OCI-LY7 (cell line): ENCODE measurements around the gene DCLRE1B. TPM values are rescaled to one million over a fixed set of nuclear protein-coding genes. Genes with fewer than 3 reads are reported as not detected.

Experiments
- BruUV-seq: library from RNA; stranded (reverse); fragments of 400-500 nt; replicated peaks from 2 replicates; lab custom pipeline; 2021; lab: Mats Ljungman, UMichigan
- CTCF ChIA-PET: fragments of 300-600 bp; sonication (Branson Sonifier 250); formaldehyde crosslinking; loops from one replicate; lab custom pipeline; 2022; ENCODE audit warnings: antibody characterized with exemption; ENCODE audit not compliant: unreplicated experiment; lab: Charles Lee
- POLR2A ChIA-PET: fragments of 300-600 bp; sonication (Branson Sonifier 250); formaldehyde crosslinking; loops from one replicate; lab custom pipeline; 2022; ENCODE audit warnings: antibody characterized with exemption; lab: Charles Lee
- DNase-seq: peaks from one replicate; pipeline ENCODE4 v3.0.0-alpha.2; 2015; ENCODE audit warnings: low spot score
- H2AFZ ChIP-seq: fragments of 200-600 bp; sonication (generic), shearing (Covaris generic); 2 replicates; pipeline ENCODE4 v1.6.1; 2014; ENCODE audit warnings: mild to moderate bottlenecking, antibody characterized with exemption, low read length, moderate library complexity
- H3K27ac ChIP-seq: fragments of 200-600 bp; sonication (generic); 2 replicates; pipeline ENCODE4 v1.5.1; 2014; ENCODE audit warnings: mixed run types, low read depth, mild to moderate bottlenecking, moderate library complexity, low read length, inconsistent platforms; ENCODE audit not compliant: poor library complexity, severe bottlenecking
- H3K36me3 ChIP-seq: fragments of 200-600 bp; sonication (generic); 2 replicates; pipeline ENCODE4 v1.6.1; 2014; ENCODE audit warnings: mild to moderate bottlenecking, antibody characterized with exemption, low read length, moderate library complexity, mixed read lengths; ENCODE audit not compliant: insufficient read depth
- H3K4me1 ChIP-seq: fragments of 200-600 bp; sonication (generic); 2 replicates; pipeline ENCODE4 v1.5.1; 2014; ENCODE audit warnings: mild to moderate bottlenecking, low read length; ENCODE audit not compliant: insufficient read depth, poor library complexity, severe bottlenecking
- H3K4me2 ChIP-seq: fragments of 200-600 bp; sonication (generic); 2 replicates; pipeline ENCODE4 v1.6.1; 2014; ENCODE audit warnings: mild to moderate bottlenecking, low read length
- H3K4me3 ChIP-seq: fragments of 200-600 bp; sonication (generic); 2 replicates; pipeline ENCODE4 v1.5.1; 2014; ENCODE audit warnings: mild to moderate bottlenecking, low read depth, low read length; ENCODE audit not compliant: poor library complexity, severe bottlenecking
- H3K79me2 ChIP-seq: fragments of 200-600 bp; sonication (generic); 2 replicates; pipeline ENCODE4 v1.6.1; 2016; ENCODE audit warnings: low read depth, mild to moderate bottlenecking, low read length, moderate library complexity, mixed read lengths; ENCODE audit not compliant: insufficient read depth
- H3K9me2 ChIP-seq: fragments of 200-600 bp; sonication (generic); 2 replicates; pipeline ENCODE4 v1.6.1; 2016; ENCODE audit warnings: mild to moderate bottlenecking, low read length, mixed read lengths; ENCODE audit not compliant: insufficient read depth
- H3K9me3 ChIP-seq: fragments of 200-600 bp; sonication (generic); 2 replicates; pipeline ENCODE4 v1.6.1; 2014; ENCODE audit warnings: mild to moderate bottlenecking, mixed run types, low read length, mixed read lengths
- H4K20me1 ChIP-seq: fragments of 200-600 bp; sonication (generic); 2 replicates; pipeline ENCODE4 v1.6.1; 2014; ENCODE audit warnings: mild to moderate bottlenecking, antibody characterized with exemption, low read length, moderate library complexity, mixed read lengths; ENCODE audit not compliant: insufficient read depth
- EZH2phosphoT487 ChIP-seq: fragments of 200-600 bp; sonication (generic); IDR thresholded peaks from 2 replicates; pipeline ENCODE4 v1.6.1; 2018; ENCODE audit warnings: low read depth, borderline replicate concordance, mild to moderate bottlenecking, mixed run types, antibody characterized with exemption, low read length, moderate library complexity, mixed read lengths
- intact Hi-C: fragments of 100-400 bp; cut with micrococcal nuclease; formaldehyde crosslinking; loops from one replicate; pipeline ENCODE4 v1.10.0; 2022; ENCODE audit not compliant: unreplicated experiment
- total RNA-seq, 2 experiments: library from RNA; depleted of rRNA in 1 of 2; stranded (reverse); fragments of >200 nt in 1 of 2; shearing (Covaris generic) in 1 of 2; gene quantifications; 2 replicates each; pipeline ENCODE4 v1.2.3, GENCODE V29; 2014 to 2022
- TF ChIP-seq, protein P1 (sequence below): fragments of 200-600 bp; sonication (generic); conservative IDR thresholded peaks from 2 replicates; pipeline ENCODE4 v1.5.1; 2014; ENCODE audit warnings: mild to moderate bottlenecking, antibody characterized with exemption, low read length, moderate library complexity, mixed read lengths

The DCLRE1B gene
- total RNA-seq, 2 experiments from 2014 or later, result 17.3 to 20.8 TPM

DNA sequence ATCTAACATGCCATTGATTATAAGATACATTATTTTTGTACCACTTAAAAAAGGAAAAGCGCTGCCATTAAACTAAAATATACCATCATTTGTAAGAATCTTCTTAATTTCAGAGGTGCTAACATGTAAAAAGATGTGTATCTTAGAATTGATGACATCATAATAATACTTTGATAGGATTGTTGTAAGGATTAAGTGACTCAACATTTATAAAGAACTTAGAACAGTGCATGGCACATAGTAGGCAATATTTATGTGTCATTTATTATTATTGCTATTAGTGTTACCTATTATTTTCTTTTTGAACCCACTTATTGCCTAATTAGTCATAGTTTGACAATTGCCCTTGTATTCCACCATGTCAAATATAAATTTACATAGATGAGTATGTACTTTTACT lies 45.8 kb downstream of the DCLRE1B start:
- Histone ChIP-seq H3K27ac (no peak overlapping the region), H4K20me1 (no peaks in the 10 kb centered on the region), H3K79me2 (peaks cover 75% of the 10 kb centered on the region), H3K4me1 (peaks cover 34% of the 10 kb centered on the region), H3K9me2 (no peaks in the 10 kb centered on the region), H2AFZ (no peak overlapping the region), H3K9me3 (no peaks in the 10 kb centered on the region), H3K4me3 (no peak overlapping the region), H3K4me2 (no peak overlapping the region), H3K36me3 (peaks cover 49% of the 10 kb centered on the region)
- CTCF ChIA-PET, result interaction anchor here (0.6 kb wide), 1 partner anchor 20 kb away, joined by 3 read pairs; no protein-coding TSS in a partner anchor
- intact Hi-C loops, result no loop called here
- no peak for TF ChIP-seq EZH2phosphoT487
- TF ChIP-seq, protein P1, sequence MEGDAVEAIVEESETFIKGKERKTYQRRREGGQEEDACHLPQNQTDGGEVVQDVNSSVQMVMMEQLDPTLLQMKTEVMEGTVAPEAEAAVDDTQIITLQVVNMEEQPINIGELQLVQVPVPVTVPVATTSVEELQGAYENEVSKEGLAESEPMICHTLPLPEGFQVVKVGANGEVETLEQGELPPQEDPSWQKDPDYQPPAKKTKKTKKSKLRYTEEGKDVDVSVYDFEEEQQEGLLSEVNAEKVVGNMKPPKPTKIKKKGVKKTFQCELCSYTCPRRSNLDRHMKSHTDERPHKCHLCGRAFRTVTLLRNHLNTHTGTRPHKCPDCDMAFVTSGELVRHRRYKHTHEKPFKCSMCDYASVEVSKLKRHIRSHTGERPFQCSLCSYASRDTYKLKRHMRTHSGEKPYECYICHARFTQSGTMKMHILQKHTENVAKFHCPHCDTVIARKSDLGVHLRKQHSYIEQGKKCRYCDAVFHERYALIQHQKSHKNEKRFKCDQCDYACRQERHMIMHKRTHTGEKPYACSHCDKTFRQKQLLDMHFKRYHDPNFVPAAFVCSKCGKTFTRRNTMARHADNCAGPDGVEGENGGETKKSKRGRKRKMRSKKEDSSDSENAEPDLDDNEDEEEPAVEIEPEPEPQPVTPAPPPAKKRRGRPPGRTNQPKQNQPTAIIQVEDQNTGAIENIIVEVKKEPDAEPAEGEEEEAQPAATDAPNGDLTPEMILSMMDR, result no peak
- no peak for DNase-seq
- BruUV-seq, result no TSS peak
- POLR2A ChIA-PET, result interaction anchor here (2.0 kb wide), 2 partner anchors 10 to 12 kb away, joined by 6 to 13 read pairs; no protein-coding TSS in a partner anchor

DNA sequence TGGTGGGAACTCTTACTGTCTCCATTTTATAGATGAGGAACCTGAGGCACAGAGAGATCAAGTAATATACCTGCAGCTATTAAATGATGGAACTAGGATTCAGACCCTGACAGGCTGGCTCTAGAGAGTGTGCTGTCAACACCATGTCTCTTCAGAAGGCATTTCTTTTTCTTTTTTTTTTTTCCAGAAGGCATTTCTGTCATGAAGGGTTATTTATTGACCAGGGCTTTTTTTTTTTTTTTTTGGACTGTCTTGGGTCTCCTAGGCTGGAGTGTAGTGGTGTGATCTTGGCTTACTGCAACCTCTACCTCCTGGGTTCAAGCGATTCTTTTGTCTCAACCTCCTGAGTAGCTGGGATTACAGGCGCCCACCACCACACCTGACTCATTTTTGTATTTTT lies 46.6 kb downstream of the DCLRE1B start:
- POLR2A ChIA-PET, result interaction anchor here (0.5 to 2.3 kb wide), 9 partner anchors 9 to 111 kb away, joined by 3 to 13 read pairs (median 5); partner anchors contain the start of gene AP4B1

More for the DNA sequence above, 46.6 kb downstream of the DCLRE1B start:
- no peaks in the 10 kb centered on the region for H3K9me2 ChIP-seq
- no peak overlapping the region for H3K4me3 ChIP-seq
- peaks cover 67% of the 10 kb centered on the region for H3K79me2 ChIP-seq
- BruUV-seq, result no TSS peak
- H3K36me3 ChIP-seq, result peaks cover 55% of the 10 kb centered on the region
- no peaks in the 10 kb centered on the region for H3K9me3 ChIP-seq
- H3K27ac ChIP-seq, result no peak overlapping the region
- intact Hi-C loops, result no loop called here
- H3K4me1 ChIP-seq, result peaks cover 26% of the 10 kb centered on the region
- CTCF ChIA-PET, result interaction anchor here (0.6 to 1.0 kb wide), 2 partner anchors 21 to 24 kb away, joined by 3 read pairs; no protein-coding TSS in a partner anchor
- no peaks in the 10 kb centered on the region for H4K20me1 ChIP-seq
- DNase-seq, result no peak
- no peak overlapping the region for H3K4me2 ChIP-seq
- no peak for TF ChIP-seq EZH2phosphoT487
- TF ChIP-seq, protein P1, result no peak
- H2AFZ ChIP-seq, result no peak overlapping the region
